Lower leg skin (tissue), 3 donors: ENCODE results near the gene AHCYL2.

Experiments
- CTCF ChIP-seq, 3 donors: fragments of 450-650 bp; IDR thresholded peaks; one replicate each; pipeline ENCODE4 v1.5.1; 2016; ENCODE audit warnings: antibody characterized with exemption in 3 of 3, mild to moderate bottlenecking in 3 of 3, moderate library complexity in 2 of 3
- POLR2A ChIP-seq, 2 donors: fragments of 450-650 bp; IDR thresholded peaks; one replicate each; pipeline ENCODE4 v1.6.1; 2016 to 2017; ENCODE audit warnings: antibody characterized with exemption in 2 of 2, mild to moderate bottlenecking in 1 of 2, moderate library complexity in 1 of 2

- no peak for TF ChIP-seq CTCF (IDR thresholded peaks at IDR 0.05)
- no peak for TF ChIP-seq POLR2A (IDR thresholded peaks at IDR 0.05)
Measured at GRCh38 chr7:129471402-129471827, 246.6 kb downstream of the AHCYL2 start.
